Naive thymus-derived CD4-positive, alpha-beta T cell (primary cell): ENCODE data around the gene LZTS2. TPM values are rescaled to one million over a fixed set of nuclear protein-coding genes. Genes with fewer than 3 reads are reported as not detected.
A peak's percentile ranks its signal among the peaks of the same experiment; 100 is the strongest.

Experiments
- ATAC-seq: fragments of 150-1000 bp; cut with Tn5 transposase; 2 replicates; pipeline ENCODE4 v1.10.0; 2021; ENCODE audit warnings: mild to moderate bottlenecking, moderate library complexity
- CTCF ChIA-PET: fragments of 350-600 bp; sonication (Branson Sonifier 250); formaldehyde crosslinking; loops from one replicate; lab custom pipeline; 2021; ENCODE audit warnings: antibody characterized with exemption; lab: Charles Lee
- POLR2A ChIA-PET: fragments of 350-600 bp; sonication (Branson Sonifier 250); formaldehyde crosslinking; loops from one replicate; lab custom pipeline; 2021; ENCODE audit warnings: antibody characterized with exemption, inconsistent platforms; lab: Charles Lee
- DNase-seq, 9 donors: peaks; one replicate each; pipeline versions ENCODE4 v3.0.0 to v3.0.0-alpha.2; 2020 to 2022; ENCODE audit warnings: mixed read lengths in 1 of 9
- H3K27ac ChIP-seq: one replicate; pipeline ENCODE4 v1.7.0; 2013; ENCODE audit warnings: mild to moderate bottlenecking, low read depth, low read length, moderate library complexity
- H3K27me3 ChIP-seq, 2 donors: one replicate each; pipeline ENCODE4 v1.7.0; 2013; ENCODE audit warnings: low read length in 2 of 2, mild to moderate bottlenecking in 2 of 2, moderate library complexity in 2 of 2; ENCODE audit not compliant: control insufficient read depth in 2 of 2, insufficient read depth in 2 of 2
- H3K36me3 ChIP-seq, 3 experiments: 1 replicate in 2 of 3; 2 replicates in 1 of 3; pipeline ENCODE4 v1.7.0; 2013; ENCODE audit warnings: low read length in 3 of 3, mild to moderate bottlenecking in 3 of 3, moderate library complexity in 1 of 3; ENCODE audit not compliant: insufficient read depth in 3 of 3, control insufficient read depth in 2 of 3
- H3K4me1 ChIP-seq, 2 donors: one replicate each; pipeline ENCODE4 v1.7.0; 2013; ENCODE audit warnings: low read length in 2 of 2, mild to moderate bottlenecking in 2 of 2, moderate library complexity in 1 of 2; ENCODE audit not compliant: control insufficient read depth in 2 of 2, insufficient read depth in 2 of 2
- H3K4me3 ChIP-seq: 2 replicates; pipeline ENCODE4 v1.7.0; 2013; ENCODE audit warnings: mild to moderate bottlenecking, low read length
- H3K9me3 ChIP-seq, 3 experiments: 1 replicate in 2 of 3; 2 replicates in 1 of 3; pipeline ENCODE4 v1.7.0; 2013; ENCODE audit warnings: low read length in 3 of 3; ENCODE audit not compliant: control insufficient read depth in 2 of 3
- H3K27ac Mint-ChIP-seq, 9 donors: one replicate each; pipeline ENCODE4 v1.8.0; 2020 to 2022; ENCODE audit warnings: mixed read lengths in 9 of 9, mild to moderate bottlenecking in 8 of 9, moderate library complexity in 5 of 9, inconsistent platforms in 2 of 9
- H3K27me3 Mint-ChIP-seq, 5 donors: one replicate each; pipeline ENCODE4 v1.8.0; 2021 to 2022; ENCODE audit warnings: mixed read lengths in 5 of 5, mild to moderate bottlenecking in 1 of 5
- H3K36me3 Mint-ChIP-seq, 5 donors: one replicate each; pipeline ENCODE4 v1.8.0; 2020 to 2022; ENCODE audit warnings: mixed read lengths in 5 of 5, mild to moderate bottlenecking in 3 of 5, inconsistent platforms in 1 of 5
- H3K4me1 Mint-ChIP-seq, 7 donors: one replicate each; pipeline ENCODE4 v1.8.0; 2020 to 2022; ENCODE audit warnings: mixed read lengths in 7 of 7, mild to moderate bottlenecking in 3 of 7, inconsistent platforms in 1 of 7
- H3K4me3 Mint-ChIP-seq, 10 donors: one replicate each; pipeline ENCODE4 v1.8.0; 2020 to 2022; ENCODE audit warnings: mild to moderate bottlenecking in 10 of 10, mixed read lengths in 10 of 10, moderate library complexity in 6 of 10, inconsistent platforms in 2 of 10
- H3K9me3 Mint-ChIP-seq, 11 donors: one replicate each; pipeline ENCODE4 v1.8.0; 2020 to 2022; ENCODE audit warnings: mixed read lengths in 11 of 11, mild to moderate bottlenecking in 4 of 11, inconsistent platforms in 1 of 11, moderate library complexity in 1 of 11
- intact Hi-C, 2 donors: fragments of 100-400 bp; cut with micrococcal nuclease; formaldehyde crosslinking; loops; one replicate each; pipeline ENCODE4 v1.15.1; 2023
- polyA plus RNA-seq, 2 donors: library from polyadenylated mRNA; unstranded; fragments of 300-500 nt; fragmentation: Illumina TruSeq; gene quantifications; one replicate each; pipeline ENCODE4 v1.2.3, GENCODE V29; 2021
- total RNA-seq, 6 experiments: library from RNA in 5 of 6; stranded (reverse) in 5 of 6; gene quantifications; 1 replicate in 5 of 6; 2 replicates in 1 of 6; pipeline ENCODE4 v1.2.3 and lab custom pipeline; 2021 to 2026

The LZTS2 gene
- total and polyA plus RNA-seq, 7 experiments from 2014 or later: 10.8 to 44.7 (median 25.5) TPM

DNA sequence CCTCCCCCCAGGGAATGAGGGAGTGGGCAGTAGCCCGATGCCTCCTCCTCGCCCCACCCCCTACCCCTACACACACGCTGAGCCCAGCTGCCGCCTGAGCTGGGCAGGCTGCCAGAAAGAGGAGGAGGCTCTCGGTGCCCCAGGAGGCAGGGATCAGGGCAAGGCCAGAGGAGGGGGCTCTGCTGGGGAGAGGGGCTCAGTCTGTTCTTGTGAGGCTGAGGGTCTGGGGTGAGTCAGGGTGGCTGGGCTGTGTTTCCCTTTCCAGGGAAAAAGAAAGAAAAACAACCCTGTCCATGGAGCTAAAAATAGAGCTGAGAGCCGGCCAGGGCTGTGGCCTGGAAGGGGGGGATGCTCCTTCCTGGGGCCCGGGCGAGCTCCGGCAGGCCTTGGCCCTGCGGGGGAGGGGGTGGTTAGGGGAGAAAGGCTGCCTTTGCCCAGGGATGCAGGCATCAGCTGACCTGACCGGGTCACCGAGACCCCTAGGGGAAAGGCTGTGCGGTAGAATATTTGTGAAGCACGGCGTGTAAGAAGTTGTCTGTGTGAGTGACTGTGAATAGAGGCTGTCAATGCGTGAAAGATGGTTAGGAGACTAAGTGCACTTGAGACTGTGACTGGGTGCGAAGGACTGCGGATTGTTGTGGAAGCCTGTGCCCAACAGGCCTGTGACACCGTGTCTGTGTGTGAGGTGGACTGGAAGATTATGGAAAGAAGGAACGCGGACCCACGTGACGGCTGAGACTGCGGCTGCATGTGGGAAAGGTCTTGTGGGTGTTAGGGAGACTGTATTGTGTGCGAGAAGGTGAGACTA lies 1.2 kb upstream of the LZTS2 start:
- H3K4me1 Mint-ChIP-seq: peaks cover 15 to 37% (median 23%) of the 10 kb centered on the region in 7 donors
- POLR2A ChIA-PET: interaction anchor here (0.7 to 4.8 kb wide), 13 partner anchors 8 to 86 kb away, joined by 3 to 65 read pairs (median 5); partner anchors contain the start of genes MRPL43, PDZD7, SEMA4G and SFXN3

DNA sequence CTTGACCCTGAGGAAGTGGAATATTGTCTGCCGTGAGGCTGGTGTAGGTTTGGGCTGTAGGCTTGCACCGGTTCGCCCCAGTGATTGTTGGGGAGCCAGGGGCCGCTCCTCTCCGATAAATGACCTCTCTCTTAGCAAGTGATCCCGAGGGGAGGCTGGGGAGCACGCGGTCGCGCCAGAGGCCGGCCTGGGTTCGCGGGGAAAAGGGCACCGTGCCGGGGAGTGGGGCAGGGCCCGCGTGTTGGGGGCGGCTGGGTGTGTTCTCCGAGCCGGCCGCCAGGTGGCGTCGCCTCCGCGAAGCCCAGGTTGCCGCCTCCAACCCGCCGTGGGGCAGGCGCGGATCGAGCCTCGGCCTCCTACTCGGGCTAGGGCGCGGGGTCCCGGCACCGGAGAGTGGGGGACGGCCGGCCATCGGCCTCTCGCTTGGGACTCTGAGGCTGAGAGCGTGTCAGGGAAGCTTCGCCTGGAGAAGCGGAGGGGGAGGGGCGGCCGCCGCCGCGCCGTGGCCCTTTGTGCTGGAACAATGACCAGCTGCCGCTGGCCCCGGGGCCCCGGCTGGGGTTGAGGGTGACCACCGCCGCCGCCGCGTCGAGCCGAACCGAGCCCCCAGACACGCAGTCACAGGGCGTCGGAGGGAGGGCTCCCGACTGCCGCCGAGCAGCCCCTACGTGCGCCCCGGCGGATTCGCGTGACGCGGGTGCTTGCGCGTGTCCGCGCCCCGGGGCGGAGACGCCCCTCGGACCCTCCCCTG lies 442 bp upstream of the LZTS2 start:
- Histone ChIP-seq H3K9me3 (no peaks in the 10 kb centered on the region), H3K27me3 (no peaks in the 10 kb centered on the region), H3K4me3 (peak overlapping the region; percentile 87), H3K27ac (peak overlapping the region; percentile 99), H3K36me3 (peaks cover 0 to 22% (median 0%) of the 10 kb centered on the region in 3 experiments), H3K4me1 (peaks cover 20 to 22% of the 10 kb centered on the region in 2 donors)
- intact Hi-C loops: loop anchor here (1.0 to 5.0 kb wide), 8 partner anchors 15 to 464 kb away; partner anchors contain the start of genes SLF2 (in 2 of the 2), BTRC (in 1 of the 2), HIF1AN (in 1 of the 2) and KAZALD1 (in 1 of the 2)
- ATAC-seq (peak; percentile 82), DNase-seq (peak; percentile 69 to 90 (median 82))
- no peaks in the 10 kb centered on the region for H3K9me3 Mint-ChIP-seq
- H3K27ac Mint-ChIP-seq: peak overlapping the region; percentile 88 to 99 (median 94)
- no peaks in the 10 kb centered on the region for H3K27me3 Mint-ChIP-seq
- POLR2A ChIA-PET: interaction anchor here (0.7 to 4.8 kb wide), 8 partner anchors 9 to 86 kb away, joined by 3 to 65 read pairs (median 3); partner anchors contain the start of genes MRPL43, PDZD7, SEMA4G and SFXN3
- peaks cover 0 to 10% (median 0%) of the 10 kb centered on the region in 5 donors for H3K36me3 Mint-ChIP-seq
- H3K4me3 Mint-ChIP-seq: peak overlapping the region; percentile 87 to 98 (median 92)
- CTCF ChIA-PET: interaction anchor here (0.7 to 7.9 kb wide), 4 partner anchors 16 to 1921 kb away, joined by 3 to 56 read pairs (median 4); no protein-coding TSS in a partner anchor
- H3K4me1 Mint-ChIP-seq: peaks cover 15 to 37% (median 23%) of the 10 kb centered on the region in 7 donors

More for the DNA sequence above, 1.2 kb upstream of the LZTS2 start:
- peak overlapping the region; percentile 88 to 99 (median 94) for H3K27ac Mint-ChIP-seq
- H3K4me3 Mint-ChIP-seq: peak overlapping the region; percentile 87 to 98 (median 92)
- no peaks in the 10 kb centered on the region for H3K27me3 Mint-ChIP-seq
- peak overlapping the region; percentile 87 for H3K4me3 ChIP-seq
- ATAC-seq: peak; percentile 22
- H3K27me3 ChIP-seq: no peaks in the 10 kb centered on the region
- H3K36me3 ChIP-seq: peaks cover 0 to 23% (median 0%) of the 10 kb centered on the region in 3 experiments
- peaks cover 20 to 22% of the 10 kb centered on the region in 2 donors for H3K4me1 ChIP-seq
- intact Hi-C loops: loop anchor here (1.0 to 5.0 kb wide), 4 partner anchors 62 to 436 kb away; partner anchors contain the start of genes BTRC (in 1 of the 2) and KAZALD1 (in 1 of the 2)
- CTCF ChIA-PET: interaction anchor here (0.7 to 7.9 kb wide), 13 partner anchors 8 to 1144 kb away, joined by 3 to 56 read pairs (median 3); partner anchors contain the start of genes KAZALD1, MRPL43, PDZD7 and SFXN3
- H3K9me3 Mint-ChIP-seq: no peaks in the 10 kb centered on the region
- H3K27ac ChIP-seq: peak overlapping the region; percentile 99
- DNase-seq: peak; percentile 52 to 75 (median 68)
- no peaks in the 10 kb centered on the region for H3K9me3 ChIP-seq
- peaks cover 0 to 10% (median 3%) of the 10 kb centered on the region in 5 donors for H3K36me3 Mint-ChIP-seq

DNA sequence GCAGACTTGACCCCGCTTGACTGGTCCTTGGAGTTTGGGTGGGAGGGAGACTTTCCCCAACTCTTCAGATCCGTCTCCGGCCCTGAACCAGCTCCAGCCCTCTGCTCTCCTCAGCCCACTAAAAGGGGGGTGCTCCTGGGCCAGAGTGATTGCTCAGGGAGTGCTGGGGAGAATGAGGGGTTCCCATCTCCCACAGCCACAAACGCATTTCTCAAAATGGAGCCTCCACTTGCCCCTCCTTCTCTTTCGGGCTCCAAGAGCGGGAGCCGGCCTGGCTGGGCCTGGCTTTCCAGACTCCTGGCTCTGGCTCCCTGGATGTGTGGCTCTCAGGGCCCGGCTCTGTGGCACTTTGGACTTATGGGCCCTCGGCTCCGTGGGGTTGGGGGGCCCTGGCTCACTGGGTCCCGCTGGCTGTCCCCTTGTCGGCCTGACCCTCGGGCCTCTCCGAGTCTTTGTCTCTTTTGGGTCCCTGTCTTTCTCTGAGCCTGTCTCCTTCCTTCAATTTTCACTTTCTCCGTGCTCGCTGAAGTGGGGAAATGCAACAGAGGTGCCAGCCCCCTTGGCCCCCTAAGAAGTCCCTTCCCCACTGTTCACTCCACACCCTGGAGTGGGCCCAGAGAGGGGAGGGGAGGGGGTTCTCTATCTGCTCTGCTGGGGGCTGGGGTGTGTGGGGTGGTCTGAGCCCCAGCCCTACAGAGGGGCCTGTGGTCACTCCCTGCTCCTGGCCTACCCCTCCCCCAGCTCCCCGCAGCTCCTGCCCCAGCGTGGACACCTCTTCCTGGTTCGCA lies 713 bp downstream of the LZTS2 start:
- ChIA-PET CTCF (interaction anchor here (7.9 kb wide), 1 partner anchor 15 kb away, joined by 56 read pairs; no protein-coding TSS in a partner anchor), POLR2A (interaction anchor here (4.8 kb wide), 1 partner anchor 31 kb away, joined by 34 read pairs; the partner anchor contains the start of genes PDZD7 and SFXN3)
- peak overlapping the region; percentile 58 to 98 (median 79) for H3K4me3 Mint-ChIP-seq
- H3K27ac Mint-ChIP-seq: peak overlapping the region; percentile 42 to 93 (median 70)
- peaks cover 15 to 37% (median 23%) of the 10 kb centered on the region in 7 donors for H3K4me1 Mint-ChIP-seq
- H3K4me3 ChIP-seq: peak overlapping the region; percentile 17
- H3K36me3 Mint-ChIP-seq: peaks cover 0 to 6% (median 0%) of the 10 kb centered on the region in 5 donors
- peak overlapping the region; percentile 48 for H3K27ac ChIP-seq
- H3K4me1 ChIP-seq: peaks cover 20 to 22% of the 10 kb centered on the region in 2 donors
- peaks cover 0 to 20% (median 0%) of the 10 kb centered on the region in 3 experiments for H3K36me3 ChIP-seq
- intact Hi-C loops: no loop called here
- no peaks in the 10 kb centered on the region for H3K9me3 Mint-ChIP-seq
- no peaks in the 10 kb centered on the region for H3K27me3 Mint-ChIP-seq
- no peaks in the 10 kb centered on the region for H3K9me3 ChIP-seq
- DNase-seq (no peak), ATAC-seq (no peak)
- no peaks in the 10 kb centered on the region for H3K27me3 ChIP-seq

DNA sequence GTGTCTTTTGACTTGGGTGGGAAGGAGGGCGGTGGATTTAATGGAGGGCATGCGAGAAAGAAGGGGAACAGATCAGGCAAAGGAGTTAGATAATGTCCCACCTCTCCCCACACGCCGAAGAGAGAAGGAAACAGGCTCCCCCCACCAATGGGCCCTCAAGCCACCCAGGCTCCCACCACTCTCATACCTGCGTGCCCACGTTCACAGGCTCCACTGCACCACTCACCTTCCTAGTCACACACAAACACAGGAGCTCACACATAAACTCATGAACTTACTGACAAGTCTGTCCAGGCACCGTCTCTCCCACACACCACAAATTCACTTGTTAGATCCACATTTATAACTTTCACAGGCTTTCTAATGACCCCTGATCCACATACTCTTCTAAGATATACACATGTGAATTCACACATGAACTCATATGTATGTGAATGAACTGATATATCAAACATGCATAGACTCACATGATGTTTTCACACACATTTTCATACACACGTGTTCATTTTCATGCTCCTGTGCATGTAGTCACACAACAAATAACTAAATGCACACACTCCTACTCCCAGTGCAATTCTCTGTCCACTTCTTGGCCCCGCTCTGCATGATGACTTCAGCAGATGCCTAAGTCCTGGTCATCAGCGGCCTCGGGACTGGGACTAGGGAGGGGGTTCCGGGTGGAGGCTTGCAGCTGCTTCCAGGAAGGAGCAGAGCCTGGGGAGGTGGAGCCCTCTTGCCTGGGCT lies 1.5 kb downstream of the LZTS2 start:
- CTCF ChIA-PET: interaction anchor here (7.9 kb wide), 1 partner anchor 14 kb away, joined by 56 read pairs; no protein-coding TSS in a partner anchor

DNA sequence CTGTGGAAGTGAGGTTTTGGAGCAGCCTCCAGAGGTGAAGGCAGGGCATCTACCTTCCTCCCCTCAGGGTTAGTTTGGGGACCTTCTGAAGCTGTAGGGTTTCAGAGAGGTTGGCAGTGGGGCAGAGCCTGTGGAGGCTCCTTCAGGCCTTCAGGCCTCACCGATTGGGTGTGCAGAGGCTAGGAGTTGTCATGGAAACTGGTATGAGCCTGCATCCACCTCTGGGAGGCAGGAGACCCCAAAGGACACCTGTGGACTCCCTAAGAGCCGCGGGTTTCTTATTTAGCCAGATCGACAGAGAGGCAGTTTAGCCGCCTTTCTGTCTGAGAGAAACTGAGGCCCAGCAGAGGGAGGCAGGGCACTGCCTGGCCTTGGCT lies 2.0 kb downstream of the LZTS2 start:
- H3K4me3 ChIP-seq: no peak overlapping the region
- DNase-seq (no peak), ATAC-seq (no peak)
- peaks cover 0 to 33% (median 0%) of the 10 kb centered on the region in 3 experiments for H3K36me3 ChIP-seq
- peak overlapping the region in 1 of 10 donors; percentile 81 for H3K4me3 Mint-ChIP-seq
- peaks cover 0 to 6% (median 0%) of the 10 kb centered on the region in 5 donors for H3K36me3 Mint-ChIP-seq
- no peaks in the 10 kb centered on the region for H3K27me3 ChIP-seq
- H3K9me3 ChIP-seq: no peaks in the 10 kb centered on the region
- H3K4me1 ChIP-seq: peaks cover 14 to 16% of the 10 kb centered on the region in 2 donors
- intact Hi-C loops: no loop called here
- H3K9me3 Mint-ChIP-seq: no peaks in the 10 kb centered on the region
- CTCF ChIA-PET: interaction anchor here (7.9 kb wide), 1 partner anchor 14 kb away, joined by 56 read pairs; no protein-coding TSS in a partner anchor
- no peaks in the 10 kb centered on the region for H3K27me3 Mint-ChIP-seq
- peaks cover 12 to 26% (median 17%) of the 10 kb centered on the region in 7 donors for H3K4me1 Mint-ChIP-seq
- no peak overlapping the region for H3K27ac ChIP-seq
- POLR2A ChIA-PET: interaction anchor here (0.6 kb wide), 1 partner anchor 12 kb away, joined by 4 read pairs; no protein-coding TSS in a partner anchor
- H3K27ac Mint-ChIP-seq: no peak overlapping the region

More for the DNA sequence above, 1.5 kb downstream of the LZTS2 start:
- peaks cover 0 to 6% (median 0%) of the 10 kb centered on the region in 5 donors for H3K36me3 Mint-ChIP-seq
- peak overlapping the region; percentile 58 to 98 (median 76) for H3K4me3 Mint-ChIP-seq
- peaks cover 15 to 32% (median 22%) of the 10 kb centered on the region in 7 donors for H3K4me1 Mint-ChIP-seq
- Histone ChIP-seq H3K27ac (no peak overlapping the region), H3K36me3 (peaks cover 0 to 27% (median 0%) of the 10 kb centered on the region in 3 experiments), H3K4me1 (peaks cover 20 to 22% of the 10 kb centered on the region in 2 donors), H3K9me3 (no peaks in the 10 kb centered on the region), H3K4me3 (no peak overlapping the region), H3K27me3 (no peaks in the 10 kb centered on the region)
- intact Hi-C loops: no loop called here
- ATAC-seq: no peak
- peak overlapping the region; percentile 44 to 78 (median 68) for H3K27ac Mint-ChIP-seq
- DNase-seq: no peak
- H3K27me3 Mint-ChIP-seq: no peaks in the 10 kb centered on the region
- POLR2A ChIA-PET: interaction anchor here (0.6 to 4.8 kb wide), 2 partner anchors 11 to 30 kb away, joined by 4 to 34 read pairs; partner anchors contain the start of genes PDZD7 and SFXN3
- no peaks in the 10 kb centered on the region for H3K9me3 Mint-ChIP-seq
